ENCODE results near the gene SNTG2. TPM values are rescaled to one million over a fixed set of nuclear protein-coding genes. Genes with fewer than 3 reads are reported as not detected.

The SNTG2 gene
- total and polyA plus RNA-seq, 2 donors (not counting 1 experiment from before 2014, with no cell fraction given) = 0.06 TPM; not detected in 1

DNA sequence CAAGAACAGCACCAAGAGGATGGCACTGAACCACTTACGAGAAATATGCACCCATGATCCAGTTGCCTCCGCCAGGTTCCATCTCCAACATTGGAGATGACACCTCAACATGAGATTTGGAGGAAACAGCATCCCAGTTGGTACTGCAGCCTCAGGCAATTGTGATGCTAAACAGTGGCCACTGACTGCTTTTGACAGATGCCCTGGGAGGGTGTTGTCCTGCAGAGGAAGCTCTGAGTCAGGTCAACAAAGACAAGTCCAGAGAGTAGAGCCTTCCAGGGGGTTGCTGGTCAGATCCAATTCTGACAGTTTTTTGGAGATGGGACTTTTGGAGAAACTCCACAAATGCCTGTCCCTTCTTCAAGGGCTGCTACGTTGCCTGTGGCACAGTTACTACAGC, 82.4 kb downstream of the SNTG2 start:
- no peaks in the 10 kb centered on the region for H4K20me1 ChIP-seq (ENCODE audit: control insufficient read depth, extremely low read depth, insufficient read depth, low read length)

DNA sequence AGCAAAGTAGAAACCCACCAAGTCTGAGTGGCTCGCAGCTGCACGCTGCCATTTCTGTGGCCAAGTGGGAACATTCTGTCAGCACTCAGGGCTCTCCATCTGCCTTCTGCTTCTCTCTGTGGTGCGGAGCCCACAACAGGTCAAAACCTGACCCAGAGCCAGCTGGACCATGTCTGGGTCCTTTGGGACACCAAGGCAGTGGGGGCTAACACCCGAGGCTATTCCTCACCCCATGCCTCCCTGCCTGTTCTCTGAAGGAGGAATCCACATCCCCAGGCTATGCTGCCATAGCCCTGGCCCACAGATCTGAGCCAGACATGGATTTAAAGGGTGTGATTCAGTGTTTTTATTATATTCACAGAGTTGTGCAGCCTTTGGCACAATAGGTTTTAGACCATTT, 86.4 kb downstream of the SNTG2 start:
- TF ChIP-seq EZH2 (IDR thresholded peaks at IDR 0.05; ENCODE audit: low read length, missing control alignments) = no peak
- TF ChIP-seq, protein P1, sequence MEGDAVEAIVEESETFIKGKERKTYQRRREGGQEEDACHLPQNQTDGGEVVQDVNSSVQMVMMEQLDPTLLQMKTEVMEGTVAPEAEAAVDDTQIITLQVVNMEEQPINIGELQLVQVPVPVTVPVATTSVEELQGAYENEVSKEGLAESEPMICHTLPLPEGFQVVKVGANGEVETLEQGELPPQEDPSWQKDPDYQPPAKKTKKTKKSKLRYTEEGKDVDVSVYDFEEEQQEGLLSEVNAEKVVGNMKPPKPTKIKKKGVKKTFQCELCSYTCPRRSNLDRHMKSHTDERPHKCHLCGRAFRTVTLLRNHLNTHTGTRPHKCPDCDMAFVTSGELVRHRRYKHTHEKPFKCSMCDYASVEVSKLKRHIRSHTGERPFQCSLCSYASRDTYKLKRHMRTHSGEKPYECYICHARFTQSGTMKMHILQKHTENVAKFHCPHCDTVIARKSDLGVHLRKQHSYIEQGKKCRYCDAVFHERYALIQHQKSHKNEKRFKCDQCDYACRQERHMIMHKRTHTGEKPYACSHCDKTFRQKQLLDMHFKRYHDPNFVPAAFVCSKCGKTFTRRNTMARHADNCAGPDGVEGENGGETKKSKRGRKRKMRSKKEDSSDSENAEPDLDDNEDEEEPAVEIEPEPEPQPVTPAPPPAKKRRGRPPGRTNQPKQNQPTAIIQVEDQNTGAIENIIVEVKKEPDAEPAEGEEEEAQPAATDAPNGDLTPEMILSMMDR (conservative IDR thresholded peaks at IDR 0.05 in 1 of 2, IDR thresholded peaks at IDR 0.05 in 1 of 2; ENCODE audit: low read depth in 1 of 2, low read length in 2 of 2) = no peak
- Histone ChIP-seq H3K4me2 (ENCODE audit: extremely low read depth, insufficient read depth, low read length) (no peak overlapping the region), H3K9me3 (ENCODE audit: control insufficient read depth, insufficient read depth, low read depth, low read length) (no peaks in the 10 kb centered on the region), H3K4me1 (ENCODE audit: control insufficient read depth, extremely low read depth, insufficient read depth, low read length) (no peaks in the 10 kb centered on the region), H3K36me3 (ENCODE audit: control insufficient read depth, insufficient read depth, low read length) (no peaks in the 10 kb centered on the region), H3K27ac (ENCODE audit: insufficient read depth, low read length) (no peak overlapping the region), H3K4me3 (replicated peaks in 1 of 4; ENCODE audit: control extremely low read depth in 1 of 4, insufficient read depth in 1 of 4, low read depth in 3 of 4, low read length in 4 of 4) (no peak overlapping the region), H4K20me1 (ENCODE audit: control insufficient read depth, extremely low read depth, insufficient read depth, low read length) (no peaks in the 10 kb centered on the region), H2AFZ (ENCODE audit: low read length) (no peak overlapping the region), H3K27me3 (ENCODE audit: control insufficient read depth, insufficient read depth, low read length) (no peaks in the 10 kb centered on the region), H3K79me2 (ENCODE audit: control insufficient read depth, insufficient read depth, low read length) (no peaks in the 10 kb centered on the region), H3K9ac (ENCODE audit: insufficient read depth, low read length) (no peak overlapping the region)
- DNase-seq (ENCODE audit: low read depth in 2 of 2) = no peak

More for the DNA sequence above, 82.4 kb downstream of the SNTG2 start:
- H3K4me2 ChIP-seq (ENCODE audit: extremely low read depth, insufficient read depth, low read length) = no peak overlapping the region
- no peaks in the 10 kb centered on the region for H3K79me2 ChIP-seq (ENCODE audit: control insufficient read depth, insufficient read depth, low read length)
- no peaks in the 10 kb centered on the region for H3K36me3 ChIP-seq (ENCODE audit: control insufficient read depth, insufficient read depth, low read length)
- H2AFZ ChIP-seq (ENCODE audit: low read length) = no peak overlapping the region
- H3K9ac ChIP-seq (ENCODE audit: insufficient read depth, low read length) = no peak overlapping the region
- H3K27me3 ChIP-seq (ENCODE audit: control insufficient read depth, insufficient read depth, low read length) = no peaks in the 10 kb centered on the region
- no peak for DNase-seq (ENCODE audit: low read depth in 2 of 2)
- H3K27ac ChIP-seq (ENCODE audit: insufficient read depth, low read length) = no peak overlapping the region
- TF ChIP-seq EZH2 (IDR thresholded peaks at IDR 0.05; ENCODE audit: low read length, missing control alignments) = no peak
- TF ChIP-seq, protein P1 (conservative IDR thresholded peaks at IDR 0.05 in 1 of 2, IDR thresholded peaks at IDR 0.05 in 1 of 2; ENCODE audit: low read depth in 1 of 2, low read length in 2 of 2) = no peak
- H3K4me1 ChIP-seq (ENCODE audit: control insufficient read depth, extremely low read depth, insufficient read depth, low read length) = no peaks in the 10 kb centered on the region
- H3K4me3 ChIP-seq (replicated peaks in 1 of 4; ENCODE audit: control extremely low read depth in 1 of 4, insufficient read depth in 1 of 4, low read depth in 3 of 4, low read length in 4 of 4) = no peak overlapping the region
- H3K9me3 ChIP-seq (ENCODE audit: control insufficient read depth, insufficient read depth, low read depth, low read length) = no peaks in the 10 kb centered on the region

DNA sequence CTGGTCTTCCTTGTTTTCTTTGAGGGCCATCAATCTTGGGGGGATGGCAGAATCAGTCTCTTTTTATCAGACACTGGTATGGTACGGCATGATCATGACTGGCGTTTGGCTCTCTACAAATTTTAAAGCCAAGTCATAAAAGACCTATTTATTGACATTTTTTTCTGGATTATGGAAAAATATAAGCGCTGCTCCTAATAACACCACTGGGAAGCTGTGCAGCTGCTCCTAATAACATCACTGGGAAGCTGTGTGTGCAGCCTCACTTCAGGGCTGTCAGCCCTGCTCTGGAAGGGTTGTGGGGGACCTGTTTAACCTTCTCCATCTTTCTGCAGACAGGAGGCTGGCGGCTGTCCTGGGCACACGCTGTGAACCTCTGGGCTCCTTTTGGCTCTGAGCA, 88.9 kb downstream of the SNTG2 start:
- H2AFZ ChIP-seq (ENCODE audit: low read length) = no peak overlapping the region

More for the DNA sequence above, 88.9 kb downstream of the SNTG2 start:
- H3K9ac ChIP-seq (ENCODE audit: insufficient read depth, low read length) = no peak overlapping the region
- DNase-seq (ENCODE audit: low read depth in 2 of 2) = no peak
- no peak overlapping the region for H3K27ac ChIP-seq (ENCODE audit: insufficient read depth, low read length)
- H3K79me2 ChIP-seq (ENCODE audit: control insufficient read depth, insufficient read depth, low read length) = no peaks in the 10 kb centered on the region
- no peak overlapping the region for H3K4me3 ChIP-seq (replicated peaks in 1 of 4; ENCODE audit: control extremely low read depth in 1 of 4, insufficient read depth in 1 of 4, low read depth in 3 of 4, low read length in 4 of 4)
- no peaks in the 10 kb centered on the region for H3K4me1 ChIP-seq (ENCODE audit: control insufficient read depth, extremely low read depth, insufficient read depth, low read length)
- H3K36me3 ChIP-seq (ENCODE audit: control insufficient read depth, insufficient read depth, low read length) = no peaks in the 10 kb centered on the region
- H4K20me1 ChIP-seq (ENCODE audit: control insufficient read depth, extremely low read depth, insufficient read depth, low read length) = no peaks in the 10 kb centered on the region
- H3K4me2 ChIP-seq (ENCODE audit: extremely low read depth, insufficient read depth, low read length) = no peak overlapping the region
- H3K9me3 ChIP-seq (ENCODE audit: control insufficient read depth, insufficient read depth, low read depth, low read length) = no peaks in the 10 kb centered on the region
- TF ChIP-seq EZH2 (IDR thresholded peaks at IDR 0.05; ENCODE audit: low read length, missing control alignments) = no peak
- TF ChIP-seq, protein P1 (conservative IDR thresholded peaks at IDR 0.05 in 1 of 2, IDR thresholded peaks at IDR 0.05 in 1 of 2; ENCODE audit: low read depth in 1 of 2, low read length in 2 of 2) = no peak
- no peaks in the 10 kb centered on the region for H3K27me3 ChIP-seq (ENCODE audit: control insufficient read depth, insufficient read depth, low read length)
